GM12878 (cell line): ENCODE measurements around the gene PEAR1. TPM values are rescaled to one million over a fixed set of nuclear protein-coding genes. Genes with fewer than 3 reads are reported as not detected.
A peak's percentile ranks its signal among the peaks of the same experiment; 100 is the strongest.

Source experiments
- ATAC-seq: fragments of 200-7000 bp; cut with Tn5 transposase; 3 replicates; pipeline ENCODE4 v1.9.1; 2020; ENCODE audit warnings: mild to moderate bottlenecking, moderate library complexity
- BruUV-seq: library from RNA; stranded (reverse); fragments of 400-500 nt; replicated peaks from 2 replicates; lab custom pipeline; 2021; lab: Mats Ljungman, UMichigan
- CTCF ChIA-PET: fragments of 300-600 bp; sonication (Branson Sonifier 250); formaldehyde crosslinking; extraction: SDS; loops from one replicate; lab custom pipeline; 2021; ENCODE audit warnings: inconsistent platforms; lab: Yijun Ruan, JAX
- POLR2A ChIA-PET: fragments of 350-600 bp; formaldehyde crosslinking; extraction: SDS; loops from one replicate; lab custom pipeline; 2021; ENCODE audit warnings: inconsistent platforms; lab: Charles Lee
- RAD21 ChIA-PET: fragments of 300-600 bp; sonication (Branson Sonifier 250); formaldehyde crosslinking; loops from one replicate; lab custom pipeline; 2023; ENCODE audit warnings: antibody characterized with exemption; ENCODE audit not compliant: unreplicated experiment; lab: Charles Lee
- SMC1A ChIA-PET: fragments of 300-600 bp; sonication (Branson Sonifier 250); formaldehyde crosslinking; loops from one replicate; lab custom pipeline; 2023; ENCODE audit not compliant: unreplicated experiment, uncharacterized antibody; lab: Charles Lee
- DNase-seq: peaks from one replicate; pipeline ENCODE4 v3.0.0-alpha.2; 2011; ENCODE audit warnings: low read depth, low spot score
- FAIRE-seq: peaks from 3 replicates; lab custom pipeline; 2011; peaks lifted over from hg19 to GRCh38; lab: Jason Lieb, UNC
- H2AFZ ChIP-seq: 2 replicates; pipeline ENCODE4 v1.6.0; 2011; ENCODE audit warnings: low read depth, low read length, control low read depth; ENCODE audit not compliant: control insufficient read depth
- H3K27ac ChIP-seq: 2 replicates; pipeline ENCODE4 v1.5.1; 2011; ENCODE audit warnings: control low read depth; ENCODE audit not compliant: control insufficient read depth, insufficient read depth
- H3K27me3 ChIP-seq, 2 experiments: replicated peaks in 1 of 2; 2 replicates each; pipeline versions ENCODE4 v1.6.0 to v1.6.1; 2011; ENCODE audit warnings: low read length in 1 of 2; ENCODE audit not compliant: control insufficient read depth in 2 of 2, insufficient read depth in 2 of 2
- H3K36me3 ChIP-seq, 2 experiments: 2 replicates each; pipeline ENCODE4 v1.5.1; 2011; ENCODE audit warnings: low read length in 1 of 2; ENCODE audit not compliant: control insufficient read depth in 2 of 2, insufficient read depth in 2 of 2
- H3K4me1 ChIP-seq: 2 replicates; pipeline ENCODE4 v1.6.1; 2011; ENCODE audit warnings: mild to moderate bottlenecking, low read length, moderate library complexity, mixed read lengths; ENCODE audit not compliant: control insufficient read depth, insufficient read depth
- H3K4me2 ChIP-seq: 2 replicates; pipeline ENCODE4 v1.6.0; 2011; ENCODE audit warnings: control low read depth; ENCODE audit not compliant: control insufficient read depth, insufficient read depth
- H3K4me3 ChIP-seq: fragments of 200-600 bp; sonication (generic); 2 replicates; pipeline ENCODE4 v1.5.1; 2016
- H3K79me2 ChIP-seq: 2 replicates; pipeline ENCODE4 v1.6.0; 2011; ENCODE audit warnings: low read length; ENCODE audit not compliant: control insufficient read depth, insufficient read depth
- H3K9ac ChIP-seq: 2 replicates; pipeline ENCODE4 v1.8.0; 2011; ENCODE audit warnings: low read length, control low read depth, mixed read lengths; ENCODE audit not compliant: control insufficient read depth, insufficient read depth
- H3K9me3 ChIP-seq: replicated peaks from 3 replicates; pipeline ENCODE4 v1.5.1; 2011; ENCODE audit warnings: mild to moderate bottlenecking, low read length; ENCODE audit not compliant: control insufficient read depth, insufficient read depth
- H4K20me1 ChIP-seq: 2 replicates; pipeline ENCODE4 v1.6.0; 2011; ENCODE audit not compliant: control insufficient read depth, insufficient read depth
- BHLHE40 ChIP-seq, 2 experiments: fragments of 450-650 bp in 1 of 2; IDR thresholded peaks; 2 replicates each; pipeline ENCODE4 v1.6.1; 2011 to 2017; ENCODE audit warnings: low read depth in 2 of 2, borderline replicate concordance in 1 of 2, improper control_type of control experiment in 1 of 2, low read length in 1 of 2, mild to moderate bottlenecking in 1 of 2
- CBX3 ChIP-seq: fragments of 200-600 bp; sonication (generic); IDR thresholded peaks from 2 replicates; pipeline ENCODE4 v1.6.1; 2016; ENCODE audit warnings: low read depth, borderline replicate concordance
- MTA2 ChIP-seq: fragments of 450-650 bp; IDR thresholded peaks from 2 replicates; pipeline ENCODE4 v1.6.1; 2016; ENCODE audit warnings: low read depth, mild to moderate bottlenecking, moderate library complexity
- SUZ12 ChIP-seq: fragments of 200-600 bp; sonication (generic); IDR thresholded peaks from one replicate; pipeline ENCODE4 v1.6.1; 2018; ENCODE audit warnings: antibody characterized with exemption, mild to moderate bottlenecking; ENCODE audit not compliant: unreplicated experiment
- WGBS: methylation state at CpG from one replicate; pipeline ENCODE4 v1.1.6; 2016; ENCODE audit warnings: low lambda C conversion rate; ENCODE audit not compliant: insufficient replicate concordance, insufficient coverage; ENCODE audit errors: missing lambda C conversion rate; 5-methylcytosine and 5-hydroxymethylcytosine counted together
- in situ Hi-C: fragments of 300-500 bp; cut with MboI; formaldehyde crosslinking; loops from 9 replicates; pipeline ENCODE4 v1.14.3; 2018; ENCODE audit warnings: mixed read lengths
- intact Hi-C: fragments of 100-400 bp; cut with micrococcal nuclease; formaldehyde crosslinking; loops from one replicate; pipeline ENCODE4 v1.14.2; 2022; ENCODE audit not compliant: unreplicated experiment
- polyA plus RNA-seq, 11 experiments: library from polyadenylated mRNA; depleted of rRNA in 4 of 11; unstranded in 6 of 11; stranded (reverse) in 5 of 11; fragments of >200 nt; fragmentation: Nextera tagmentation in 4 of 11; fragmentation: Illumina TruSeq in 1 of 11; extraction: Ambion mirVana in 4 of 11; extraction: Trizol in 1 of 11; gene quantifications; 1 replicate in 1 of 11; 2 replicates in 10 of 11; pipeline versions ENCODE4 v1.2.1 to v1.2.3, GENCODE V29; 2011 to 2016; ENCODE audit warnings: inconsistent platforms in 2 of 11, missing spikeins in 2 of 11, low read depth in 1 of 11
- total RNA-seq, 4 experiments: library from RNA; depleted of rRNA in 3 of 4; stranded (reverse); fragments of >200 nt in 3 of 4; fragmentation: Illumina TruSeq in 1 of 4; extraction: Trizol in 1 of 4; gene quantifications; 2 replicates each; pipeline versions ENCODE4 v1.2.1 to v1.2.3, GENCODE V29; 2013 to 2021
- TF ChIP-seq, protein P1 (sequence below): IDR thresholded peaks from 2 replicates; pipeline ENCODE4 v1.6.1; 2012; ENCODE audit warnings: mild to moderate bottlenecking, low read depth, low read length

The PEAR1 gene
- total and polyA plus RNA-seq, 10 of the 15 experiments (the other 5 are each of a cell fraction or from before 2014, with no cell fraction given), result not detected

DNA sequence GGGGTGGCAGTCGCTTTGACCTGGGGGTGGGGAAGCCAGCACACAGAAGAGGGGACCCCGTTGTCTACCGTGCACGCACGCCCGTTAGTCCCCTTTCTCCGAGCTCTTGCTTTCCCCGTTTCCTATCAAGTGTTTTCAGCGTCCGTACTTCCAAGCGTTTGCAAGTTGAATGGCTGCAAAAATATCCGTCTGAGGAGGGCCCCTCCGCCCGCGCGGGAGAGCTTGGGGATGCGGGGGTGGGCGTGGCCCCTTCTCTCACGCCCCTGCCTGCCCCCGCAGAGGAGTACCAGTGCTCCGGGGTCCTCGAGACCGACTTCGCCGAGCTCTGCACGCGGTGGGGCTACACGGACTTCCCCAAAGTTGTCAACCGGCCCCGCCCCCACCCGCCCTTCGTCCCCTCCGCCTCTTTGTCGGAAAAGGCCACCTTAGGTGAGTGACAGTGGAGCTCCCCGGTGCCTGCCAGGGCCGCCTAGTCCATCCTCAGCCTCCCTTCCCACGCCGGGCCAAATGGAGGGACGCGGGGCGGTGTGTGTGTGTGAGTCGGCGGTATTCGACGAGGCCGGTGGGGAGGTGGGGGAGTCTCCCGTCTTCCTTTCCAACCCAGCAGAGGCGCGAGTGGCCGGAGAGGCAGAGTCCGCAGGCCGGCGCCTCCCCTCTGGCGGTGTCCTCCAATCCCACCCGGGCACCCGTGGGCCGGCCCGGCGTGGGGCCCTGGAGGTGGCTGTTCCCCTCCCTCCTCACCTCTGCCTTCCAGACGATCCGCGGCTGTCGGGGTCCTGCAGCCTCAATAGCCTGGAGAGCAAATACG lies 30.4 kb downstream of the PEAR1 start:
- POLR2A ChIA-PET, result interaction anchor here (0.7 kb wide), 1 partner anchor 789 kb away, joined by 3 read pairs; no protein-coding TSS in a partner anchor
- no TSS peak for BruUV-seq
- Histone ChIP-seq H3K9me3 (no peaks in the 10 kb centered on the region), H3K4me1 (no peaks in the 10 kb centered on the region), H3K27me3 (peaks cover 21 to 29% of the 10 kb centered on the region in 2 experiments), H3K4me2 (no peak overlapping the region), H2AFZ (no peak overlapping the region), H3K79me2 (no peaks in the 10 kb centered on the region), H3K36me3 (no peaks in the 10 kb centered on the region), H3K9ac (no peak overlapping the region)
- FAIRE-seq, result no peak
- in situ Hi-C loops, result no loop called here
- no peak for DNase-seq
- TF ChIP-seq BHLHE40 (IDR thresholded peaks at IDR 0.05; ENCODE audit: borderline replicate concordance in 1 of 2, low read depth in 2 of 2, low read length in 1 of 2) (no peak), SUZ12 (peak; percentile 77)
- TF ChIP-seq, all 136 proteins: peak for 1
- H3K27ac ChIP-seq, result no peak overlapping the region
- H4K20me1 ChIP-seq, result no peaks in the 10 kb centered on the region
- no peak for ATAC-seq
- H3K4me3 ChIP-seq, result no peak overlapping the region
- intact Hi-C loops, result no loop called here
- ChIA-PET SMC1A (no interaction called here), RAD21 (interaction anchor here (1.2 kb wide), 1 partner anchor 149 kb away, joined by 3 read pairs; no protein-coding TSS in a partner anchor), CTCF (interaction anchor here (0.6 to 1.4 kb wide), 3 partner anchors 29 to 151 kb away, joined by 3 to 4 read pairs (median 3); no protein-coding TSS in a partner anchor)
- WGBS, result 37% methylated on average over 53 of the region's 64 CpGs

DNA sequence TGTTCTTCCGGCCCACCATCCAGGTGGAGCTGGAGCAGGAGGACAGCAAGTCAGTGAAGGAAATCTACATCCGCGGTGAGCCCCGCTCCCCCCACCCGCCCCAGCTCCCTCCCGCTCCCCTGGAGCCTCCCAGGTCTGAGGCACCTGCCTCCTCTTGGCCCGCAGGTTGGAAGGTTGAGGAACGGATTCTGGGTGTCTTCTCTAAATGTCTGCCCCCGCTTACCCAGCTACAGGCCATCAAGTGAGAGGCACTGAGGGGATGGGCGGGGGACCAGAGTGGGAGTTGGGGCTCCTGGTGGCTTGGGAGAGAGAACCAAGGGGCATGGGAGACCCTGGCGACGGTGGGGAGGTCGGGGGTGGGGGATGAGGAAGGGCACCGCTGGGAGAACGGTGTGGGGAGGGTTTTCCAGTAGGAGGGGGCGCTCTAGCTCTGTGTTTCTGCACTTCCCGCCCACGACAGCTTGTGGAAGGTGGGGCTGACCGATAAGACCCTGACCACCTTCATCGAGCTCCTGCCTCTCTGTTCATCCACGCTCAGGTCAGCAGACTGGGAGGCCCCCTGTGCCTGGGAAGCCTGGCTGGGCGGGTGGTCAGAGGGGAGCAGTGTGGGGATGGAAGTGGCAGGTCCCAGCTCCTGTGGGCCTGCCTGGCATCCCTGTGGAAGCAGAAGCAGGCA lies 31.1 kb downstream of the PEAR1 start:
- Histone ChIP-seq H3K27me3 (peaks cover 23 to 29% of the 10 kb centered on the region in 2 experiments), H3K4me3 (no peak overlapping the region), H3K79me2 (no peaks in the 10 kb centered on the region), H3K9me3 (no peaks in the 10 kb centered on the region), H3K4me1 (no peaks in the 10 kb centered on the region), H2AFZ (no peak overlapping the region), H3K27ac (no peak overlapping the region), H3K4me2 (no peak overlapping the region), H3K9ac (no peak overlapping the region), H3K36me3 (no peaks in the 10 kb centered on the region), H4K20me1 (no peaks in the 10 kb centered on the region)
- FAIRE-seq (no peak), DNase-seq (no peak), ATAC-seq (no peak)
- POLR2A ChIA-PET, result no interaction called here
- RAD21 ChIA-PET, result no interaction called here
- in situ Hi-C loops, result no loop called here
- WGBS, result 21% methylated on average over 22 of the region's 22 CpGs
- intact Hi-C loops, result no loop called here
- no TSS peak for BruUV-seq
- SMC1A ChIA-PET, result no interaction called here
- CTCF ChIA-PET, result interaction anchor here (1.4 kb wide), 2 partner anchors 30 to 150 kb away, joined by 3 to 4 read pairs; no protein-coding TSS in a partner anchor
- TF ChIP-seq SUZ12 (peak; percentile 11), CBX3 (no peak), MTA2 (no peak)
- TF ChIP-seq, protein P1, sequence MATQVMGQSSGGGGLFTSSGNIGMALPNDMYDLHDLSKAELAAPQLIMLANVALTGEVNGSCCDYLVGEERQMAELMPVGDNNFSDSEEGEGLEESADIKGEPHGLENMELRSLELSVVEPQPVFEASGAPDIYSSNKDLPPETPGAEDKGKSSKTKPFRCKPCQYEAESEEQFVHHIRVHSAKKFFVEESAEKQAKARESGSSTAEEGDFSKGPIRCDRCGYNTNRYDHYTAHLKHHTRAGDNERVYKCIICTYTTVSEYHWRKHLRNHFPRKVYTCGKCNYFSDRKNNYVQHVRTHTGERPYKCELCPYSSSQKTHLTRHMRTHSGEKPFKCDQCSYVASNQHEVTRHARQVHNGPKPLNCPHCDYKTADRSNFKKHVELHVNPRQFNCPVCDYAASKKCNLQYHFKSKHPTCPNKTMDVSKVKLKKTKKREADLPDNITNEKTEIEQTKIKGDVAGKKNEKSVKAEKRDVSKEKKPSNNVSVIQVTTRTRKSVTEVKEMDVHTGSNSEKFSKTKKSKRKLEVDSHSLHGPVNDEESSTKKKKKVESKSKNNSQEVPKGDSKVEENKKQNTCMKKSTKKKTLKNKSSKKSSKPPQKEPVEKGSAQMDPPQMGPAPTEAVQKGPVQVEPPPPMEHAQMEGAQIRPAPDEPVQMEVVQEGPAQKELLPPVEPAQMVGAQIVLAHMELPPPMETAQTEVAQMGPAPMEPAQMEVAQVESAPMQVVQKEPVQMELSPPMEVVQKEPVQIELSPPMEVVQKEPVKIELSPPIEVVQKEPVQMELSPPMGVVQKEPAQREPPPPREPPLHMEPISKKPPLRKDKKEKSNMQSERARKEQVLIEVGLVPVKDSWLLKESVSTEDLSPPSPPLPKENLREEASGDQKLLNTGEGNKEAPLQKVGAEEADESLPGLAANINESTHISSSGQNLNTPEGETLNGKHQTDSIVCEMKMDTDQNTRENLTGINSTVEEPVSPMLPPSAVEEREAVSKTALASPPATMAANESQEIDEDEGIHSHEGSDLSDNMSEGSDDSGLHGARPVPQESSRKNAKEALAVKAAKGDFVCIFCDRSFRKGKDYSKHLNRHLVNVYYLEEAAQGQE, result no peak
